Inflammatory macrophage treated with lipopolysaccharide for 4 hours (primary cell): ENCODE data around the gene RRP7A.
"Not testable (repeated sequence)": the region's sequence is repeated elsewhere in the genome, so short reads cannot be mapped to it uniquely, and the experiment has no call there.

Experiments used
- DNase-seq: peaks from one replicate; pipeline ENCODE4 v3.0.0-alpha.2; 2020

The RRP7A gene

GRCh38 chr22:42493393-42493792 lies 26.2 kb downstream of the RRP7A start:
- no peak for DNase-seq

GRCh38 chr22:42492323-42492690 lies 27.3 kb downstream of the RRP7A start:
- DNase-seq, result no peak

GRCh38 chr22:42490243-42490832 lies 29.3 kb downstream of the RRP7A start:
- DNase-seq, result no peak

DNA sequence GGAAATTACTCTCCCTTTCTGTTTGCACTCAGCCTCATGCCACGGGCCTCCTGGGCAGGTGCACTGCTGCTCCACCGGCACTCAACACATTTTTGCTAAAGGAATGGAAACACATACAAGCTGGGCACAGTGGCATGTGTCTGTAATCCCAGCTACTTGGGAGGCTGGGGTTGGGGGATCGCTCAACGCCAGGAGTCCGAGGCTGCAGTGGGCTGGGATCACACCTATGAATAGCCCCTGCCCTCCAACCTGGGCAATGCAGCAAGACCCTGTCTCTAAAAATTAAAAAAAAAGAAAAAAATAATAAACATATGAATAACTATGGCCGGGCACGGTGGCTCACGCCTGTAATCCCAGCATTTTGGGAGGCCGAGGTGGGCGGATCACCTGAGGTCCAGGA lies 30.6 kb downstream of the RRP7A start:
- no peak for DNase-seq

DNA sequence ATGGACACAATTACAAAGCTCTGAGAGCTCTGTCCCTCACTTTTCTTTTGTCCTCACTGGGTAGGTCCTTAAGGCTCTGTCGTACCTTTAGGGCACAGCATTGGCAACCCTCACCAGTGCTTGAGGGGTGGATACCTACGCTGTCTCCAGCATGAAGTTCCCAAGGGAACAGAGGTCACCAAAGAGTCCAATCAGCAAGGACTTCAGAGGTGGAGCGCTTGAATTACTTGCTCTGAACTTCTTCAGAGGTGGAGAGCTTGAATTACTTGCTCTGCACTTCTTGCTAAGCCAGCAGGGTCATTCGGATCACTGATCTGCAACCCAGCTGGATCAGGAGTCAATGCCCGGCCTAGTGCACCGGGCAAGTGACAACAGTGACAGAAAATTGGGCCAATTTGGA lies 35.1 kb downstream of the RRP7A start:
- no peak for DNase-seq

- DNase-seq, result not testable (repeated sequence)
Observed at GRCh38 chr22:42483610-42484223, 35.9 kb downstream of the RRP7A start.

DNA sequence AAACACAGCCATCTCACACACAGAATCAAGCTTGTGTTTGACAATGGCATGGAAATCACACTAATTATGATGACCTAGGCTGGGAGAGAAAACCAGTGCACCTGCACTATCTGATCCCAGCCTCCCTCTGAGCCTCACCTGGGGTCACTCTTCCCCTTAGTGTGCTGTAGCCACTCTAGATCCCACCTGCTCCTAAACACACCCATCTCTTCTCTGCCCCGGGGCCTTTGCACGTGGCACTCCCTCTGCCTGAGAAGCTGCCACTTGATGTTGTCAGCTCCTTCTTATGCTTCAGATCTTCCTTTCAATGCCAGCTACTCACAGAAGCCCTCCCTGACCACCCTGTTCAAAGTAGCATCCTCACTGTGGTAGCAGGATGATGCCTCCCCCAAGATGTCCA lies 44.5 kb downstream of the RRP7A start:
- no peak for DNase-seq

DNA sequence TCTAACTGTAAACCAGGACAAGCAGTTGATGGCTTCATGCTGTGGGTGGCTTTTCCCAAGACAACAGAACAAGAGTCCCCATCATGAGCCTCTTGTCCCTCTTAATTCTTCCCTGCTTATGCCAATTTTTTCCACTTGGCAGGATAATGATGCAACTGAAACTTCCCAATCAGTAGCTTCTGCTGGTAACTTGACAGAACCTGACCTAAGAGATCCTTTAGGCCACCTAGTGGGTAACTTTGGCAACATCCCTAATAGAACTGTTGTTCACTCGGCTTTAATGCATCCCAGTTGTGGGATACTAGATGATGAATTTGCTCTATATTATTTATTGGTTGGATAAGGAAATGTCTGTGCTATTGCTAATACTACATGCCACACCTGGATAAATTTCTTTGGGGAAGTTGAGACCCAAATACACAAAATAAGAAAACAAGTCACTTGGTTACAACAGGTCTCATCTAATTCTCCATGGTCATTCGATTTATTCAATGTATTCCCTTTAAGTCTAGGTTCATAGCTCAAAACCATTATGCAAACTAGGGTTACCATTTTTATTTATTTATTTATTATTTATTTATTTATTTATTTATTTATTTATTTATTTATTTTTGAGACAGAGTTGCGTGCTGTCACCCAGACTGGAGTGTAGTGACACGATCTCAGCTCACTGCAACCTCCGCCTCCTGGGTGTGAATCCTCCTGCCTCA lies 46.0 kb downstream of the RRP7A start:
- DNase-seq, result peak; percentile 62

GRCh38 chr22:42472671-42473070 lies 46.9 kb downstream of the RRP7A start:
- no peak for DNase-seq

GRCh38 chr22:42471441-42471840 lies 48.2 kb downstream of the RRP7A start:
- no peak for DNase-seq

GRCh38 chr22:42470366-42471082 lies 49.1 kb downstream of the RRP7A start:
- DNase-seq, result no peak

DNA sequence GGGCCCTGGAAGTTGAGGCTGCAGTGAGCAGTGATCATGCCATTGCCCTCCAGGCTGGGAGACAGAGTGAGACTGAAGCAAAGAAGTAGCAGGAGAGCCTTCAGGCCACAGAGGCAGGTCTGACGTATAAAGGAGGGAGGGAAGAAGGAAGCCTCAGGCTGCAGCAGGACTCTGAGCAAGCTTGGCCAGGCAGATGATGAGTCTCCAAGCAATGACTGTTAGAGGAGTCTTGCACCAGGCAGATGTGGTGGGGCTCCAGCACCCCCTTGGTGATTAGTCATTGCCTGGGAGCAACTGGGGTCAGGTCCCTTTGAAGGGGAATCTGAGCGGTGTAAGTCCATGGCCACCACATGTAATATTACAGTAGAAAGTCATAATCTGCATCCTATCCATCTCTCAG lies 50.8 kb downstream of the RRP7A start:
- no peak for DNase-seq

DNA sequence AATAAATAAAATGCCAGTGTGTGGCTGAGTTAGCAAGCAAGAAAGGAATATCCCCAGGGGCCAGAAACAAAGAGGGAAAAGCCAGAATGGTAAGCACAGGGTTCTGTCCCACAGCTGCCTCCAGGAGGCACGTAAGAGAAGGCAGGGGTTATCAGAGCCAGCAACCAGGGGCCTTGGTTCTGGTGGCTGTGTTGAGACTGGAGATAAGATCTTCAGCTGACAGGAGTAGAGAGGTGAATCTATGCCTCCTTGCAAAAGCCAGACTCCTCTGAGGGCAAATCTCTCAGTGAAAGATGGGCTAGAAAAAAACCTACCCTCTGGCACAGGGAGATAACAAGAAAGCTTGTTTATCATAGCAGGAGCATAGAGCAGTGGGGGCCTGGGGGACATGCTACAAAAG lies 57.6 kb downstream of the RRP7A start:
- DNase-seq, result no peak

- DNase-seq, result no peak
Observed at GRCh38 chr22:42461511-42461910, 58.1 kb downstream of the RRP7A start.
